GM21576 (cell line): ENCODE measurements around the gene OR2AT4.

ENCODE experiments used
- ATAC-seq: cut with Tn5 transposase; IDR thresholded peaks from one replicate; pipeline ENCODE4 v1.9.1; 2021; ENCODE audit warnings: mild to moderate bottlenecking, moderate library complexity; ENCODE audit not compliant: unreplicated experiment

Gene OR2AT4

GRCh38 chr11:75031771-75032549 is 64.7 kb downstream of the OR2AT4 start:
- no peak for ATAC-seq
